ENCODE data around the gene DYNLT2. TPM values are rescaled to one million over a fixed set of nuclear protein-coding genes. Genes with fewer than 3 reads are reported as not detected.
A peak's percentile ranks its signal among the peaks of the same experiment; 100 is the strongest.

The DYNLT2 gene
- 0.80 and 2.5 TPM in 2 replicates for total RNA-seq

GRCh38 chr6:169751242-169752073, at the start of gene DYNLT2, which contains the start of gene ERMARD:
TSS of gene DYNLT2 (minus strand) at chr6:169751572. CDS start at chr6:169751458, 114 bp downstream.
TSS of gene ERMARD (plus strand) at chr6:169751622. CDS start at chr6:169751658, 36 bp downstream.
- no peak for TF ChIP-seq CTCF (conservative IDR thresholded peaks at IDR 0.05; ENCODE audit: low read depth, low read length)
- H3K4me3 ChIP-seq (ENCODE audit: low read depth, low read length), result peak within 1 kb of the TSS; percentile 85
- DNase-seq (ENCODE audit: low read depth), result peak; percentile 43

- TF ChIP-seq CTCF (conservative IDR thresholded peaks at IDR 0.05; ENCODE audit: low read depth, low read length), result no peak
- no peak for DNase-seq (ENCODE audit: low read depth)
- no peak overlapping the region for H3K4me3 ChIP-seq (ENCODE audit: low read depth, low read length)
Observed at GRCh38 chr6:169800668-169801395, 49.5 kb upstream of the DYNLT2 start.

GRCh38 chr6:169800116-169800667, 48.8 kb upstream of the DYNLT2 start:
- H3K4me3 ChIP-seq (ENCODE audit: low read depth, low read length), result no peak overlapping the region
- no peak for TF ChIP-seq CTCF (conservative IDR thresholded peaks at IDR 0.05; ENCODE audit: low read depth, low read length)
- no peak for DNase-seq (ENCODE audit: low read depth)

GRCh38 chr6:169799474-169799926, 48.1 kb upstream of the DYNLT2 start:
- no peak overlapping the region for H3K4me3 ChIP-seq (ENCODE audit: low read depth, low read length)
- TF ChIP-seq CTCF (conservative IDR thresholded peaks at IDR 0.05; ENCODE audit: low read depth, low read length), result no peak
- no peak for DNase-seq (ENCODE audit: low read depth)

GRCh38 chr6:169798764-169799473, 47.5 kb upstream of the DYNLT2 start:
- DNase-seq (ENCODE audit: low read depth), result no peak
- no peak for TF ChIP-seq CTCF (conservative IDR thresholded peaks at IDR 0.05; ENCODE audit: low read depth, low read length)
- H3K4me3 ChIP-seq (ENCODE audit: low read depth, low read length), result no peak overlapping the region

GRCh38 chr6:169795196-169795595, 43.8 kb upstream of the DYNLT2 start:
- no peak for TF ChIP-seq CTCF (conservative IDR thresholded peaks at IDR 0.05; ENCODE audit: low read depth, low read length)
- no peak for DNase-seq (ENCODE audit: low read depth)

More at GRCh38 chr6:169795196-169795595, 43.8 kb upstream of the DYNLT2 start:
- no peak overlapping the region for H3K4me3 ChIP-seq (ENCODE audit: low read depth, low read length)

Measured in epithelial cell of proximal tubule (primary cell).